Urothelium cell line (cell line): Measurements from ENCODE around the gene CDK11B.

Source experiments
- DNase-seq: peaks from one replicate; pipeline ENCODE4 v3.0.0; 2011; ENCODE audit warnings: low spot score, mixed read lengths
- FAIRE-seq: peaks from 2 replicates; lab custom pipeline; 2011; peaks lifted over from hg19 to GRCh38; lab: Jason Lieb, UNC

Gene CDK11B

DNA sequence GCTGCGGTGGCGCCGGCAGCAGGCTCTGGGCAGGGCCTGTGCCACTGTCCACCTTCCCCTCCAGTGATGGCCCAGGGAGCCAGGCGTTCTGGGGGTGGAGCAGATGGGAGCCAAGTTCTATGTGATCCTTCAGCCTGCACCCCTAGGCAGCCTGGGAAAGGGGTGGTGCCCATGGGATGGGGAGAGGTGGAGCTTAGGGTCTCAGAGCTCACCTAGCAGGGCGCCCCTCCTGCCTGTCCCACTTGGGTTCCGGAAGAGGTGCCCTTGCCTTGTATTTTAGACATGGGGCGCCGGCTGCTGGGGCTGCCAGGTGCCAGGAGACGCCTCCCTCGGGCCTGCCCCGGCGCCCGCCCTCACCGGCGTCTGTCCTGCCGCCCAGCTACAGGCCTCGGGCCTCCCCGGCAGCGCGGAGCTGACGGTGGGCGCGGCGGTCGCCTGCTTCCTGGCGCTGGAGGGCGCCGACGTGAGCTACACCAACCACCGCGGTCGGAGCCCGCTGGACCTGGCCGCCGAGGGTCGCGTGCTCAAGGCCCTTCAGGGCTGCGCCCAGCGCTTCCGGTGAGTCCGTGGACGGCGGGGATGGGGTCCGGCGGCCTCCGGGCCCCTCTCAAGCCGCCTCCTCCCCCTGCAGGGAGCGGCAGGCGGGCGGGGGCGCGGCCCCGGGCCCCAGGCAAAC, 29.9 kb downstream of the CDK11B start:
- DNase-seq (no peak), FAIRE-seq (no peak)

DNA sequence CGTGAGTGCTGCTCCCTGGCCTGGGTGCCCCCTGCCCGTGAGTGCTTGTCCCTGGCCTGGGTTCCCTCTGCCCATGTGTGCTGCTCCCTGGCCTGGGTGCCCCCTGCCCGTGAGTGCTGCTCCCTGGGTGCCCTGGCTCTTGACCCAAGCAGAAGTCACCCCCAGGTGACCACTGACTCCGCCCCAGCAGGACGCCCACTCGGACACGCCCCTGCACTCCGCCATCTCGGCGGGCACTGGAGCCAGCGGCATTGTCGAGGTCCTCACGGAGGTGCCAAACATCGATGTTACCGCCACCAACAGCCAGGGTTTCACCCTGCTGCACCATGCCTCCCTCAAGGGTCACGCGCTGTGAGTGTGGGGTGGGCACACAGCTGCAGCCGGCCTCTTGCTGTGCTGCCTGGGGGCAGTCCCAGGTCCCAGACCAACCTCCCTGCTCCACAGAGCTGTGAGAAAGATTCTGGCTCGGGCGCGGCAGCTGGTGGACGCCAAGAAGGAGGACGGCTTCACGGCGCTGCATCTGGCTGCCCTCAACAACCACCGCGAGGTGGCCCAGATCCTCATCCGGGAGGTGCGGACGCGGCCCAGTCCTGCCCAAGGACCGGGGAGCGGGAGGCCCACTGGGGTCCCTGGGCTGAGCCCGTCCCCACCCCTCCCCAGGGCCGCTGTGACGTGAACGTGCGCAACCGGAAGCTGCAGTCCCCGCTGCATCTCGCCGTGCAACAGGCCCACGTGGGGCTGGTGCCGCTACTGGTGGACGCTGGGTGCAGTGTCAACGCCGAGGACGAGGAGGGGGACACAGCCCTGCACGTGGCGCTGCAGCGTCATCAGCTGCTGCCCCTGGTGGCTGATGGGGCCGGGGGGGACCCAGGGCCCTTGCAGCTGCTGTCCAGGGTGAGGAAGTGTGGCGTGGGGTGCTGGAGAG, 30.7 kb downstream of the CDK11B start:
- no peak for FAIRE-seq
- no peak for DNase-seq

- no peak for FAIRE-seq
- DNase-seq = no peak
These were observed 31.5 kb downstream of the CDK11B start for GRCh38 chr1:1627261-1627828.

- no peak for FAIRE-seq
- no peak for DNase-seq
These were observed 32.3 kb downstream of the CDK11B start for GRCh38 chr1:1626207-1627141.

GRCh38 chr1:1625824-1626206, 33.0 kb downstream of the CDK11B start:
- FAIRE-seq (no peak), DNase-seq (no peak)

DNA sequence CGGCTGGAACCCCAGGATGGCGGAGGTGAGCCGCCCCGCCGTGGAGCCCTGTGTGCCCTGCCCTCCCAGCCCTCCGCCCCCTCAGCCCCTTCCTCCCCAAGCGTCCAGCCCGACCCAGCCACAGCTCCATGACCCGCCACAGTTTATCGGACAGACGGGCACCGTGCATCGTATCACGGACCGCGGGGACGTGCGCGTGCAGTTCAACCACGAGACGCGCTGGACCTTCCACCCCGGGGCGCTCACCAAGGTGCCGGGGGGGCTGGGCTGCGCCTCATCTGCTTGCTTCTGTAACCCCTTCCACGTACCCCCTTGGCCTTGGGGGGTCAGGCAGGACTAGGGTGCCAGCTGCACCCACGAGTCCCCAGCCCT, 33.4 kb downstream of the CDK11B start:
- no peak for FAIRE-seq
- DNase-seq = no peak

- DNase-seq = no peak
- no peak for FAIRE-seq
These were observed 34.1 kb downstream of the CDK11B start for GRCh38 chr1:1624443-1625403.

DNA sequence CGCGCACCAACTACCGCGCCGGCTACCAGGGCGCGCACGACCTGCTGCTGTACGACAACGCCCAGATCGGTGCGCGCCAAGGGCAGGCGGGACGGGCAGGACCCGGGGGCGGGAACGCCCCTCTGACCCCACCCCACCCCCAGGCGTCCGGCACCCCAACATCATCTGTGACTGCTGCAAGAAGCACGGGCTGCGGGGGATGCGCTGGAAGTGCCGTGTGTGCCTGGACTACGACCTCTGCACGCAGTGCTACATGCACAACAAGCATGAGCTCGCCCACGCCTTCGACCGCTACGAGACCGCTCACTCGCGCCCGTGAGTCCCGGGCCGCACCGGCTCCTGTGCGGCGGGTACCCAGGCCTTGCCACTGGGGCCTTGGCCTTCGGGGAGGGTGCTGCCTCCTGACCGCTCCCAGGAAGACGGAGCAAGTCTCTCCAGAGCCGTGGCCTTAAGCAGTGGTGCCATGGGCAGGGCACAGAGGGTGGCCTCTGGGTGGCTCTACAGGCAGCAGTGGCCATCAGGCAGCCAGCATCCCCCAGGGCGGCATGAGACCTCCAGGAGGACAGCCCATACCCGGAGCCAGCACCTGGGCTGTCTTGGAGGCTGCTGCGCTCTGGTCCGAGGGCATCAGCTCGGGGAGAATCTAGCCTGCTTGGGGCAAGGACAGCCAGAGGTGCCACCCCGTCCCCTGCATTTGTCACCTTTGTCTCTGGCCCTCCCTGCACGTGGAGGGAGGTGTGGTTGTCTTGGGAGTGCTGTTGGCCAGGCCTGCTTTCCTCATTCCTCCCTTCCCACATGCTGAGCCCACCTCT, 35.0 kb downstream of the CDK11B start:
- FAIRE-seq (no peak), DNase-seq (no peak)

DNA sequence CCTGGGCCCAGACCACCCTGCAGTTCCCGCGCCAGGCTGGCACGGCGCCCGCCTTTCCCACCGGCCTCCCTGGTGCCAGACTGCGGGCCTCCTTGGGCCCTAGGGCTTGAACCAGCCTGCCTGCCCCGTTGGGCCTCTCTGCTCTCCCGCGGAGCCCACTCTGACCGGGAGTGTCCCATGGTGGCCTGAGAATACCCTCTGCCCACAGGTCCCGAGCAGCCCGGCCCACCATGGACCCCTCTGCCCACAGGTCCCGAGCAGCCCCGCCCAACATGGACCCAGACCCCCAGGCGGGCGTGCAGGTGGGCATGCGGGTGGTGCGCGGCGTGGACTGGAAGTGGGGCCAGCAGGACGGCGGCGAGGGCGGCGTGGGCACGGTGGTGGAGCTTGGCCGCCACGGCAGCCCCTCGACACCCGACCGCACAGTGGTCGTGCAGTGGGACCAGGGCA, 35.6 kb downstream of the CDK11B start:
- DNase-seq (no peak), FAIRE-seq (no peak)

DNA sequence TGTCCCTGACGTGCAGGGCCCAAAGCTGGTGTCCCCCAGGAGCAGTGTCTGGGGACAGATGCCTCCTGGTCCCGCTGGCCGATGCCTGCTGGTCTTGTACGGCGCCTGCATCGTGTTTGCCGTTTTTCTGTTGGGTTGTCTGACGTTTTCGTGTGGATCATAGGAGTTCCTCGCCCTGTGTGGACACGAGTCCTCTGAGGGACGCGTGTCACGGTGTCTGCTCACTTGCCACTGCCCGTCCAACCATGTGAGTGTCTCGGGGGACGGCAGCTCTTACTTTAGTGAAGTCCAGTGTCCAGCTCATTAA, 36.1 kb downstream of the CDK11B start:
- DNase-seq (no peak), FAIRE-seq (no peak)

- DNase-seq (no peak), FAIRE-seq (no peak)
These were observed 36.6 kb downstream of the CDK11B start for GRCh38 chr1:1622010-1622787.

- FAIRE-seq (no peak), DNase-seq (no peak)
These were observed 37.4 kb downstream of the CDK11B start for GRCh38 chr1:1621173-1622009.

DNA sequence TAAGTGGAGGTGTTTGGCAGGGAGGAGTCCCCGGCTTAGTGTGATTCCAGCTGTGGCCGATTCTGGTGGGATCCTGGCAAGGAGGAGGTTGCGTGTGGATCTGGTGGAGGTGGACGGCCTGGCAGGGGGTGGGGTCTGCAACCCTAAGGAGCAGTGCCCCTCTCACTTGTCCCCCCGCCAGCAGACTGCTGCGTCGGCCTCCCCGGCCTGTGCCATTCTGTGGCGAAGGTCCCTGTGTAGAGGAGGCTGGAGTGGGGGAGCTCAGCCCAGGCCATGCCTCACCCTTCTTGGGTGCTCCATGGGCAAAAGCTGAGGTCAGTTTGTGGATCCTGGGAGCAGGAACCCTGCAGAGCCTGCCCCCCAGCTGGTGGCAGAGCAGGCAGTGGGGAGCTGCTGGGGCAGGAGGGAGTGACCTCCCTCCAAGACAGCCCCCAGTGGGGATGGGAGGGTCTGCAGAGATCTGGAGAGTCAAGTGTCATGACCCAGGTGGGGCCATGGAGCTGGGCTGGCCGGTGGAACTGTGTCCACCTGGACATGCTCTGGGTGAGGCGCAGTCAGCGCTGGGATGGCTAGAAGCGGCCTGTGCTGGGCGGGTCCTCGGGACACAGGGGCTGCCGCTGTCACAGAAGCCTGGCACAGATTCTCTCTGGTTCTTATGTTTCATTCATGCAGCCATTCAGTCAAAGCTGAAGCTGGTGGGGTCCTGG, 38.2 kb downstream of the CDK11B start:
- FAIRE-seq (no peak), DNase-seq (no peak)

DNA sequence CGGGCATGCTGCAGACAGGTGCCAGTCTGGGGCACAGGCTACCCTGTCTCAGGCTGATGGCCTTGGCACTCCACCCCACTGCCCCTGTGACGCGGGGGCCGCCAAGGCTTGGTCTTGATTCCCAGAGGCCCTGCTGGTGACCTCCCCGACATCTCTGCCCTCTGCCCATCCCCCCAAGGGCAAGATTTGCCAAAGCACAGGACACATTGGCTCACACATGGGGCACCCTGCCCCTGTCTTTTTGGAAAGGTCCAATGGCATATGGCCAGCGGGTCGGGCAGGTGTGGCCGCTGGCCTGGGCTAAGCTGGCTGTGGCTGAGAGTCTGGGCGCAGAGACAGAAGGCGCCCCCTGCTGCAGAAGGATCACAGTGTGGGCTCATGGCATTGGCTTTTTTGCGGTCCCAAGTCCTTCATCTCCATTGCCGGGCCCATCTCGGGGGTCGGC, 38.9 kb downstream of the CDK11B start:
- DNase-seq (no peak), FAIRE-seq (no peak)

DNA sequence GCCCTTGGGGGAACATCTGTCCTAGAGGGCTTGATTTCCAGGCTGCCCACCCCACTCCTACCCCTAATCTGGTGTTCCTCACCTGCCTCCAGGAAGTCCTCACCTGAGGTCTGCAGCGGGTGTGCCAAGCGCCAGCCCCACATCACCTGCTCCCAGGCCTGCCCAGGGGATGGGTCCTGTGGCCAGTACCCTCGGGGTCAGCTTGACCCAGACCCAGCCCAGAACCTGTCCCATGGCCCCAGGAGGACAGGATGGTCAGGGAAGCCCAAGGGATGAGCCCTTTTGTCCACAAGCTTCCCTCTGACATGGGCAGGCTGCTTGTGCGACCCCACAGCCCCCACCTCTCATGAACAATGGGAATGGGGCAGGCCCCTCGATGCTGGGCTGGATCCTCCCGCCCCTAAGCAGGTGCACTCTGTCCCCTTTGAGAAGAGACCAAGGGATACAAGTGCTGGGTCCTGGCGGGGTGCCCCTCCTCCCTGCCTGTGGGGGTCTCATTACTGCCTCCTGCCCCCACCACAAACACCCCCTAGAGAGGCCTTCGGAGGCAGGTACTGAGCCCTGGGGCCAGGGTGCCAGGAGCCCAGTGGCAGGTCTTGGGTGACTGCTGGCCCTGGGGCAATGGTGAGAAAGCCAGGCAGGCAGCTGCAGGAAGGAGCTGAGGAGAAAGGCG, 40.3 kb downstream of the CDK11B start:
- no peak for DNase-seq
- FAIRE-seq = no peak

DNA sequence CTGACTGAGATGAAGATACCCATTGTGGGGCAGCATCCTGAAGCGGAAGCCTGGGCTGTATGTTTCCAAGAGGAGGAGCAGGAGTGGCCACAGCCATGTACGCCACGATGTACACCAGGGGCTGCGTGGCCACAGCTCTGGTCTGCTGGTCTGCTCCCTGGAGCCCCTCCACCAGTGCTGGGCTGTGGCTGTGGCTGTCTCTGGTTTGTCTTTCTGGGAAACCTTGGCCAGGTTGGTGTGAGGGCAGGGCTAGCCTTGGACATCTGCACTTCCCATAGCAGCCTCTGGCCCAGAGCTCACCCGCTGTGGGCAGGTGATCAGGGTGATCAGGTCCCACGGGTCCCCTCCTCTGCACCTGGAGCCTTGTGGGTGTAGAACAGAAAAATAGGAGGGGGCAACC, 40.9 kb downstream of the CDK11B start:
- no peak for FAIRE-seq

More for the DNA sequence above, 40.9 kb downstream of the CDK11B start:
- DNase-seq = no peak
